Fibroblast of the aortic adventitia (primary cell): Measurements from ENCODE around the gene ARIH1. TPM values are rescaled to one million over a fixed set of nuclear protein-coding genes. Genes with fewer than 3 reads are reported as not detected.

Source experiments
- DNase-seq: peaks from one replicate; pipeline ENCODE4 v3.0.0-alpha.2; 2010; ENCODE audit warnings: low read depth
- H3K4me3 ChIP-seq: 2 replicates; pipeline ENCODE4 v1.5.1; 2011; ENCODE audit warnings: low read depth, mild to moderate bottlenecking, control low read depth, low read length, moderate library complexity
- CTCF ChIP-seq: IDR thresholded peaks from 2 replicates; pipeline ENCODE4 v1.5.1; 2011; ENCODE audit warnings: mild to moderate bottlenecking, low read length, control low read depth, inconsistent platforms; ENCODE audit not compliant: insufficient read depth
- total RNA-seq: library from RNA; depleted of rRNA; stranded (reverse); fragments of >200 nt; gene quantifications from 2 replicates; pipeline ENCODE4 v1.2.3, GENCODE V29; 2012; ENCODE audit warnings: low replicate concordance

ARIH1 gene
- total RNA-seq, 1 donor, result 51.1 TPM

GRCh38 chr15:72536506-72536905 is 62.4 kb downstream of the ARIH1 start:
- DNase-seq, result no peak
- H3K4me3 ChIP-seq, result no peak overlapping the region
- no peak for TF ChIP-seq CTCF

GRCh38 chr15:72538931-72539330 is 64.8 kb downstream of the ARIH1 start:
- TF ChIP-seq CTCF, result no peak
- DNase-seq, result no peak
- no peak overlapping the region for H3K4me3 ChIP-seq

GRCh38 chr15:72540606-72541237 is 66.6 kb downstream of the ARIH1 start:
- DNase-seq, result no peak
- no peak for TF ChIP-seq CTCF

GRCh38 chr15:72541674-72542073 is 67.5 kb downstream of the ARIH1 start:
- TF ChIP-seq CTCF, result no peak
- no peak for DNase-seq
- H3K4me3 ChIP-seq, result no peak overlapping the region

More at GRCh38 chr15:72540606-72541237, 66.6 kb downstream of the ARIH1 start:
- H3K4me3 ChIP-seq, result no peak overlapping the region

GRCh38 chr15:72545156-72545555 is 71.0 kb downstream of the ARIH1 start:
- DNase-seq, result no peak
- no peak overlapping the region for H3K4me3 ChIP-seq
- TF ChIP-seq CTCF, result no peak

- TF ChIP-seq CTCF, result no peak
- DNase-seq, result peak; percentile 79
- no peak overlapping the region for H3K4me3 ChIP-seq
Observed at GRCh38 chr15:72554471-72555425, 80.6 kb downstream of the ARIH1 start.
